ENCODE data around the gene CEND1.
A peak's percentile ranks its signal among the peaks of the same experiment; 100 is the strongest.

The CEND1 gene

GRCh38 chr11:794766-795633 is 5.1 kb upstream of the CEND1 start:
- DNase-seq: no peak

GRCh38 chr11:794013-794765 is 4.3 kb upstream of the CEND1 start:
- DNase-seq: no peak

- no peak for DNase-seq
Measured at GRCh38 chr11:793556-793955, 3.7 kb upstream of the CEND1 start.

- no peak for DNase-seq
Measured at GRCh38 chr11:792873-793272, 3.0 kb upstream of the CEND1 start.

- DNase-seq: no peak
Measured at GRCh38 chr11:792535-792821, 2.6 kb upstream of the CEND1 start.

GRCh38 chr11:791658-792534 is 2.0 kb upstream of the CEND1 start:
- no peak for DNase-seq

GRCh38 chr11:790721-791564 is 1.1 kb upstream of the CEND1 start:
- no peak for DNase-seq

GRCh38 chr11:788953-789940 is 643 bp downstream of the CEND1 start:
- no peak for DNase-seq

GRCh38 chr11:788009-788640 is 1.8 kb downstream of the CEND1 start:
- DNase-seq: no peak

GRCh38 chr11:787084-787675 is 2.7 kb downstream of the CEND1 start:
- DNase-seq: no peak

- DNase-seq: no peak
Measured at GRCh38 chr11:786235-787083, 3.4 kb downstream of the CEND1 start.

GRCh38 chr11:783581-784015 is 6.3 kb downstream of the CEND1 start:
- peak; percentile 31 for DNase-seq

- DNase-seq: no peak
Measured at GRCh38 chr11:782264-783174, 7.4 kb downstream of the CEND1 start.

GRCh38 chr11:779955-780532 is 9.8 kb downstream of the CEND1 start:
- DNase-seq: no peak

- no peak for DNase-seq
Measured at GRCh38 chr11:778976-779954, 10.6 kb downstream of the CEND1 start.

All from CD4-positive, alpha-beta T cell treated with Interleukin-12 subunit alpha and Interleukin-12 subunit beta, for 1 hour (primary cell).